Measurements from ENCODE around the gene SHMT2. TPM values are rescaled to one million over a fixed set of nuclear protein-coding genes. Genes with fewer than 3 reads are reported as not detected.

Gene SHMT2
- total and polyA plus RNA-seq, 3 donors from 2014 or later, result 24.8 to 33.9 (median 25.9) TPM

- Histone ChIP-seq H3K9me3 (no peaks in the 10 kb centered on the region), H3K27me3 (no peaks in the 10 kb centered on the region), H3K36me3 (ENCODE audit: low read depth, missing control alignments) (no peaks in the 10 kb centered on the region), H3K27ac (no peak overlapping the region), H3K4me1 (peaks cover 26% of the 10 kb centered on the region), H3K4me3 (peak overlapping the region in 1 of 2 donors; percentile 12)
- DNase-seq, result no peak
- intact Hi-C loops (cut with DNase I; ENCODE audit: low total_unique reads), result no loop called here
- no peak for TF ChIP-seq POLR2A (IDR thresholded peaks at IDR 0.05)
- TF ChIP-seq CTCF (IDR thresholded peaks at IDR 0.05), result no peak
- WGBS, 2 donors, result 17 to 19% methylated on average over 29 to 31 of the region's 35 CpGs
Observed at GRCh38 chr12:57226588-57227314, 2.8 kb upstream of the SHMT2 start.

GRCh38 chr12:57227315-57228115 is 2.0 kb upstream of the SHMT2 start:
- intact Hi-C loops (cut with DNase I; ENCODE audit: low total_unique reads), result no loop called here
- H3K4me3 ChIP-seq, result no peak overlapping the region
- no peaks in the 10 kb centered on the region for H3K36me3 ChIP-seq (ENCODE audit: low read depth, missing control alignments)
- no peak for DNase-seq
- no peaks in the 10 kb centered on the region for H3K9me3 ChIP-seq
- H3K27ac ChIP-seq, result no peak overlapping the region
- TF ChIP-seq POLR2A (IDR thresholded peaks at IDR 0.05), result no peak
- TF ChIP-seq CTCF (IDR thresholded peaks at IDR 0.05), result no peak
- 43 to 49% methylated on average over 7 to 8 of the region's 8 CpGs for WGBS, 2 donors
- H3K4me1 ChIP-seq, result peaks cover 26% of the 10 kb centered on the region
- no peaks in the 10 kb centered on the region for H3K27me3 ChIP-seq

- Histone ChIP-seq H3K36me3 (ENCODE audit: low read depth, missing control alignments) (no peaks in the 10 kb centered on the region), H3K27me3 (no peaks in the 10 kb centered on the region), H3K9me3 (no peaks in the 10 kb centered on the region), H3K4me1 (peaks cover 26% of the 10 kb centered on the region), H3K4me3 (peak overlapping the region; percentile 45 to 63), H3K27ac (peak overlapping the region in 1 of 2 donors; percentile 12)
- WGBS, 2 donors, result 9 to 10% methylated on average over 9 of the region's 9 CpGs
- TF ChIP-seq CTCF (IDR thresholded peaks at IDR 0.05) (peak in 2 of 3 experiments; percentile 8 to 39), POLR2A (IDR thresholded peaks at IDR 0.05) (no peak)
- intact Hi-C loops (cut with DNase I; ENCODE audit: low total_unique reads), result no loop called here
- no peak for DNase-seq
Observed at GRCh38 chr12:57229046-57229633, 371 bp upstream of the SHMT2 start.

GRCh38 chr12:57230381-57231155 is 1.1 kb downstream of the SHMT2 start:
- WGBS, 2 donors, result 42 to 64% methylated on average over 9 to 10 of the region's 10 CpGs
- Histone ChIP-seq H3K4me3 (peak overlapping the region; percentile 45 to 63), H3K36me3 (ENCODE audit: low read depth, missing control alignments) (no peaks in the 10 kb centered on the region), H3K27ac (no peak overlapping the region), H3K9me3 (no peaks in the 10 kb centered on the region), H3K27me3 (no peaks in the 10 kb centered on the region), H3K4me1 (peaks cover 26% of the 10 kb centered on the region)
- no peak for DNase-seq
- TF ChIP-seq POLR2A (IDR thresholded peaks at IDR 0.05), result no peak
- TF ChIP-seq CTCF (IDR thresholded peaks at IDR 0.05), result no peak
- intact Hi-C loops (cut with DNase I; ENCODE audit: low total_unique reads), result no loop called here
